ENCODE measurements around the gene DKK1.

Gene DKK1

GRCh38 chr10:52316001-52316400, 1.9 kb downstream of the DKK1 start:
- in situ Hi-C loops (cut with MboI; ENCODE audit: low sequenced_read_pairs, unreplicated experiment): loop anchor here (10.0 kb wide), 1 partner anchor 169 kb away; no protein-coding TSS in a partner anchor
- TF ChIP-seq CTCF (IDR thresholded peaks at IDR 0.05; ENCODE audit: borderline replicate concordance, control extremely low read depth, extremely low read depth, insufficient read depth, missing control alignments): no peak
- DNase-seq (ENCODE audit: low spot score): no peak

- no peak for TF ChIP-seq CTCF (IDR thresholded peaks at IDR 0.05; ENCODE audit: borderline replicate concordance, control extremely low read depth, extremely low read depth, insufficient read depth, missing control alignments)
- in situ Hi-C loops (cut with MboI; ENCODE audit: low sequenced_read_pairs, unreplicated experiment): loop anchor here (10.0 kb wide), 1 partner anchor 168 kb away; no protein-coding TSS in a partner anchor
- DNase-seq (ENCODE audit: low spot score): no peak
Observed at GRCh38 chr10:52316500-52316899, 2.4 kb downstream of the DKK1 start.

GRCh38 chr10:52318136-52318701, 4.1 kb downstream of the DKK1 start:
- in situ Hi-C loops (cut with MboI; ENCODE audit: low sequenced_read_pairs, unreplicated experiment): loop anchor here (10.0 kb wide), 1 partner anchor 167 kb away; no protein-coding TSS in a partner anchor
- no peak for DNase-seq (ENCODE audit: low spot score)

GRCh38 chr10:52318822-52319464, 4.9 kb downstream of the DKK1 start:
- in situ Hi-C loops (cut with MboI; ENCODE audit: low sequenced_read_pairs, unreplicated experiment): loop anchor here (10.0 kb wide), 1 partner anchor 166 kb away; no protein-coding TSS in a partner anchor
- DNase-seq (ENCODE audit: low spot score): no peak
- TF ChIP-seq CTCF (IDR thresholded peaks at IDR 0.05; ENCODE audit: borderline replicate concordance, control extremely low read depth, extremely low read depth, insufficient read depth, missing control alignments): no peak

More at GRCh38 chr10:52318136-52318701, 4.1 kb downstream of the DKK1 start:
- no peak for TF ChIP-seq CTCF (IDR thresholded peaks at IDR 0.05; ENCODE audit: borderline replicate concordance, control extremely low read depth, extremely low read depth, insufficient read depth, missing control alignments)

GRCh38 chr10:52319926-52320325, 5.8 kb downstream of the DKK1 start:
- TF ChIP-seq CTCF (IDR thresholded peaks at IDR 0.05; ENCODE audit: borderline replicate concordance, control extremely low read depth, extremely low read depth, insufficient read depth, missing control alignments): no peak
- in situ Hi-C loops (cut with MboI; ENCODE audit: low sequenced_read_pairs, unreplicated experiment): loop anchor here (10.0 kb wide), 1 partner anchor 165 kb away; no protein-coding TSS in a partner anchor
- DNase-seq (ENCODE audit: low spot score): no peak

- in situ Hi-C loops (cut with MboI; ENCODE audit: low sequenced_read_pairs, unreplicated experiment): no loop called here
- no peak for DNase-seq (ENCODE audit: low spot score)
- TF ChIP-seq CTCF (IDR thresholded peaks at IDR 0.05; ENCODE audit: borderline replicate concordance, control extremely low read depth, extremely low read depth, insufficient read depth, missing control alignments): no peak
Observed at GRCh38 chr10:52322323-52322722, 8.2 kb downstream of the DKK1 start.

Data from GM13976 (cell line).